H9 (cell line): ENCODE measurements around the gene DCP1A. TPM values are rescaled to one million over a fixed set of nuclear protein-coding genes. Genes with fewer than 3 reads are reported as not detected.

Experiments used
- DNase-seq: peaks from one replicate; pipeline ENCODE4 v3.0.0-alpha.2; 2017
- H2AFZ ChIP-seq: one replicate; pipeline ENCODE4 v1.6.1; 2013; ENCODE audit warnings: mild to moderate bottlenecking, low read length, control low read depth, moderate library complexity
- H2AK5ac ChIP-seq: 2 replicates; pipeline ENCODE4 v1.6.1; 2013; ENCODE audit warnings: low read length, control low read depth, mixed read lengths; ENCODE audit not compliant: insufficient read length
- H2BK120ac ChIP-seq: one replicate; pipeline ENCODE4 v1.6.1; 2013; ENCODE audit warnings: low read depth, mild to moderate bottlenecking, low read length, control low read depth, inconsistent platforms; ENCODE audit not compliant: poor library complexity, severe bottlenecking
- H2BK12ac ChIP-seq: 2 replicates; pipeline ENCODE4 v1.6.1; 2013; ENCODE audit warnings: low read length, control low read depth, mixed read lengths, low read depth; ENCODE audit not compliant: insufficient read length
- H2BK15ac ChIP-seq: 2 replicates; pipeline ENCODE4 v1.6.1; 2013; ENCODE audit warnings: low read depth, low read length, control low read depth
- H2BK20ac ChIP-seq: one replicate; pipeline ENCODE4 v1.6.1; 2013; ENCODE audit warnings: low read depth, mild to moderate bottlenecking, low read length, control low read depth, inconsistent platforms; ENCODE audit not compliant: poor library complexity, severe bottlenecking
- H2BK5ac ChIP-seq: 2 replicates; pipeline ENCODE4 v1.6.1; 2013; ENCODE audit warnings: low read length, control low read depth, mixed read lengths; ENCODE audit not compliant: insufficient read length
- H3K14ac ChIP-seq: 2 replicates; pipeline ENCODE4 v1.6.1; 2013; ENCODE audit warnings: low read length, control low read depth; ENCODE audit not compliant: insufficient read depth
- H3K18ac ChIP-seq: 2 replicates; pipeline ENCODE4 v1.6.1; 2013; ENCODE audit warnings: low read depth, mild to moderate bottlenecking, mixed read lengths, low read length, control low read depth; ENCODE audit not compliant: insufficient read length
- H3K23ac ChIP-seq: 2 replicates; pipeline ENCODE4 v1.6.1; 2013; ENCODE audit warnings: low read length, control low read depth, mixed read lengths, low read depth; ENCODE audit not compliant: insufficient read length
- H3K23me2 ChIP-seq: 2 replicates; pipeline ENCODE4 v1.6.1; 2013; ENCODE audit warnings: low read depth, mild to moderate bottlenecking, mixed read lengths, low read length, control low read depth; ENCODE audit not compliant: insufficient read length, poor library complexity, severe bottlenecking
- H3K27ac ChIP-seq: 2 replicates; pipeline ENCODE4 v1.5.1; 2013; ENCODE audit warnings: low read length, control low read depth, mixed read lengths, low read depth; ENCODE audit not compliant: insufficient read length
- H3K27me3 ChIP-seq: 2 replicates; pipeline ENCODE4 v1.6.1; 2013; ENCODE audit warnings: low read length, control low read depth, inconsistent platforms; ENCODE audit not compliant: insufficient read depth
- H3K4ac ChIP-seq: 2 replicates; pipeline ENCODE4 v1.6.1; 2013; ENCODE audit warnings: low read depth, mild to moderate bottlenecking, control low read depth, inconsistent platforms, low read length, moderate library complexity
- H3K4me1 ChIP-seq: 2 replicates; pipeline ENCODE4 v1.6.1; 2013; ENCODE audit warnings: low read length, control low read depth, inconsistent platforms; ENCODE audit not compliant: insufficient read depth
- H3K4me2 ChIP-seq: 2 replicates; pipeline ENCODE4 v1.6.1; 2013; ENCODE audit warnings: low read length, control low read depth, mixed read lengths; ENCODE audit not compliant: insufficient read length, insufficient read depth
- H3K56ac ChIP-seq: 2 replicates; pipeline ENCODE4 v1.6.1; 2013; ENCODE audit warnings: low read depth, mild to moderate bottlenecking, mixed read lengths, low read length, control low read depth; ENCODE audit not compliant: insufficient read length
- H3K79me1 ChIP-seq: 2 replicates; pipeline ENCODE4 v1.6.1; 2013; ENCODE audit warnings: low read depth, mild to moderate bottlenecking, moderate library complexity, low read length, control low read depth, inconsistent platforms; ENCODE audit not compliant: insufficient read depth, poor library complexity, severe bottlenecking
- H3K79me2 ChIP-seq: 2 replicates; pipeline ENCODE4 v1.6.1; 2013; ENCODE audit warnings: low read length, control low read depth, inconsistent platforms; ENCODE audit not compliant: insufficient read depth
- H3K9ac ChIP-seq: 2 replicates; pipeline ENCODE4 v1.6.1; 2013; ENCODE audit warnings: low read length, control low read depth, mixed read lengths; ENCODE audit not compliant: insufficient read length; ENCODE audit errors: extremely low read depth
- H3K9me3 ChIP-seq: one replicate; pipeline ENCODE4 v1.6.1; 2013; ENCODE audit warnings: low read depth, low read length, inconsistent platforms; ENCODE audit not compliant: control insufficient read depth
- H3T11ph ChIP-seq: one replicate; pipeline ENCODE4 v1.6.1; 2013; ENCODE audit warnings: mild to moderate bottlenecking, low read length, control low read depth, inconsistent platforms
- H4K20me1 ChIP-seq: one replicate; pipeline ENCODE4 v1.6.1; 2013; ENCODE audit not compliant: control insufficient read depth, insufficient read length, insufficient read depth
- H4K5ac ChIP-seq: 2 replicates; pipeline ENCODE4 v1.6.1; 2013; ENCODE audit warnings: low read depth, mild to moderate bottlenecking, mixed read lengths, low read length, control low read depth; ENCODE audit not compliant: insufficient read length
- H4K8ac ChIP-seq: replicated peaks from 2 replicates; pipeline ENCODE4 v1.6.1; 2013; ENCODE audit warnings: low read length, control low read depth, mixed read lengths, low read depth; ENCODE audit not compliant: insufficient read length
- H4K91ac ChIP-seq: 2 replicates; pipeline ENCODE4 v1.6.1; 2013; ENCODE audit warnings: low read depth, mild to moderate bottlenecking, moderate library complexity, mixed read lengths, low read length, control low read depth; ENCODE audit not compliant: insufficient read length
- H3K27ac Mint-ChIP-seq, 3 experiments: 2 replicates in 2 of 3; 3 replicates in 1 of 3; pipeline ENCODE4 v1.8.0; 2020 to 2021; ENCODE audit warnings: mixed read lengths in 3 of 3, mild to moderate bottlenecking in 1 of 3, moderate library complexity in 1 of 3
- H3K27me3 Mint-ChIP-seq: 2 replicates; pipeline ENCODE4 v1.8.0; 2021; ENCODE audit warnings: low read depth, mild to moderate bottlenecking, moderate library complexity, mixed read lengths
- H3K36me3 Mint-ChIP-seq, 3 experiments: 2 replicates in 2 of 3; 3 replicates in 1 of 3; pipeline ENCODE4 v1.8.0; 2020 to 2021; ENCODE audit warnings: low read depth in 3 of 3, mixed read lengths in 3 of 3; ENCODE audit not compliant: insufficient read depth in 1 of 3
- H3K4me1 Mint-ChIP-seq, 2 experiments: 2 replicates each; pipeline ENCODE4 v1.8.0; 2020; ENCODE audit warnings: mixed read lengths in 2 of 2
- H3K4me3 Mint-ChIP-seq, 2 experiments: 2 replicates in 1 of 2; 3 replicates in 1 of 2; pipeline ENCODE4 v1.8.0; 2020 to 2021; ENCODE audit warnings: mild to moderate bottlenecking in 2 of 2, mixed read lengths in 2 of 2, moderate library complexity in 1 of 2
- H3K9me3 Mint-ChIP-seq, 2 experiments: 2 replicates in 1 of 2; 3 replicates in 1 of 2; pipeline ENCODE4 v1.8.0; 2020; ENCODE audit warnings: mild to moderate bottlenecking in 2 of 2, mixed read lengths in 2 of 2, moderate library complexity in 1 of 2
- WGBS: extraction: QIAGEN DNeasy Blood & Tissue Kit; methylation state at CpG from one replicate; pipeline ENCODE4 v1.1.7; 2013; ENCODE audit warnings: missing lambda C conversion rate, low lambda C conversion rate, mixed read lengths; ENCODE audit not compliant: insufficient read length; ENCODE audit errors: extremely low coverage; 5-methylcytosine and 5-hydroxymethylcytosine counted together
- total RNA-seq: library from RNA; stranded (reverse); gene quantifications from 2 replicates; pipeline ENCODE4 v1.2.1, GENCODE V29; 2021
- TF ChIP-seq, protein P1 (sequence below): fragments of 200-600 bp; sonication (generic); conservative IDR thresholded peaks from 3 replicates; pipeline ENCODE4 v1.8.0; 2021; ENCODE audit warnings: antibody characterized with exemption, mild to moderate bottlenecking

The DCP1A gene
- total RNA-seq, 1 experiment from 2014 or later = 17.8 TPM

GRCh38 chr3:53239800-53240199, 107.5 kb downstream of the DCP1A start:
- no CpG with 5 or more reads among the region's 5 CpGs for WGBS
- no peaks in the 10 kb centered on the region for H3K9me3 ChIP-seq

More at GRCh38 chr3:53239800-53240199, 107.5 kb downstream of the DCP1A start:
- H3K4me2 ChIP-seq = no peak overlapping the region
- H2BK12ac ChIP-seq = no peak overlapping the region
- no peak overlapping the region for H3K27ac ChIP-seq
- no peaks in the 10 kb centered on the region for H4K20me1 ChIP-seq
- no peak overlapping the region for H3K56ac ChIP-seq
- no peak overlapping the region for H4K5ac ChIP-seq
- no peak overlapping the region for H3K9ac ChIP-seq
- peaks cover 10% of the 10 kb centered on the region; the same call in 1 of the 2 replicates for H3K4me1 ChIP-seq
- no peak overlapping the region for H3K14ac ChIP-seq
- H3T11ph ChIP-seq = no peak overlapping the region
- no peak overlapping the region for H3K4me3 Mint-ChIP-seq
- no peak overlapping the region for H4K8ac ChIP-seq
- peaks cover 30% of the 10 kb centered on the region; the same call in 1 of the 2 replicates for H3K79me2 ChIP-seq
- H3K4me1 Mint-ChIP-seq = peaks cover 23 to 25% of the 10 kb centered on the region in 2 experiments
- H2AFZ ChIP-seq = no peak overlapping the region
- H3K27me3 ChIP-seq = no peaks in the 10 kb centered on the region
- no peak overlapping the region for H2BK5ac ChIP-seq
- H3K18ac ChIP-seq = no peak overlapping the region
- no peak overlapping the region for H2BK15ac ChIP-seq
- no peak overlapping the region for H4K91ac ChIP-seq
- H2BK120ac ChIP-seq = no peak overlapping the region
- H3K36me3 Mint-ChIP-seq = peaks cover 56 to 79% (median 79%) of the 10 kb centered on the region in 3 experiments
- TF ChIP-seq, protein P1, sequence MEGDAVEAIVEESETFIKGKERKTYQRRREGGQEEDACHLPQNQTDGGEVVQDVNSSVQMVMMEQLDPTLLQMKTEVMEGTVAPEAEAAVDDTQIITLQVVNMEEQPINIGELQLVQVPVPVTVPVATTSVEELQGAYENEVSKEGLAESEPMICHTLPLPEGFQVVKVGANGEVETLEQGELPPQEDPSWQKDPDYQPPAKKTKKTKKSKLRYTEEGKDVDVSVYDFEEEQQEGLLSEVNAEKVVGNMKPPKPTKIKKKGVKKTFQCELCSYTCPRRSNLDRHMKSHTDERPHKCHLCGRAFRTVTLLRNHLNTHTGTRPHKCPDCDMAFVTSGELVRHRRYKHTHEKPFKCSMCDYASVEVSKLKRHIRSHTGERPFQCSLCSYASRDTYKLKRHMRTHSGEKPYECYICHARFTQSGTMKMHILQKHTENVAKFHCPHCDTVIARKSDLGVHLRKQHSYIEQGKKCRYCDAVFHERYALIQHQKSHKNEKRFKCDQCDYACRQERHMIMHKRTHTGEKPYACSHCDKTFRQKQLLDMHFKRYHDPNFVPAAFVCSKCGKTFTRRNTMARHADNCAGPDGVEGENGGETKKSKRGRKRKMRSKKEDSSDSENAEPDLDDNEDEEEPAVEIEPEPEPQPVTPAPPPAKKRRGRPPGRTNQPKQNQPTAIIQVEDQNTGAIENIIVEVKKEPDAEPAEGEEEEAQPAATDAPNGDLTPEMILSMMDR = no peak
- H3K9me3 Mint-ChIP-seq = no peaks in the 10 kb centered on the region
- no peak for DNase-seq
- H3K27ac Mint-ChIP-seq = peak overlapping the region in 2 of 3 experiments; percentile 31 to 39; a peak in 2 of 7 replicates
- peaks cover 30% of the 10 kb centered on the region for H3K79me1 ChIP-seq
- peaks cover 2% of the 10 kb centered on the region for H3K23me2 ChIP-seq
- no peaks in the 10 kb centered on the region for H3K27me3 Mint-ChIP-seq
- H3K4ac ChIP-seq = no peak overlapping the region
- no peak overlapping the region for H2AK5ac ChIP-seq
- no peak overlapping the region for H3K23ac ChIP-seq
- no peak overlapping the region for H2BK20ac ChIP-seq
